Endothelial cell of umbilical vein (primary cell): ENCODE data around the gene SULF2. TPM values are rescaled to one million over a fixed set of nuclear protein-coding genes. Genes with fewer than 3 reads are reported as not detected.

Experiments
- BruUV-seq: library from RNA; stranded (reverse); fragments of 400-500 nt; replicated peaks from 2 replicates; lab custom pipeline; 2021; lab: Mats Ljungman, UMichigan
- CTCF ChIA-PET: fragments of 300-600, 350-600 bp; sonication (Branson Sonifier 250); formaldehyde crosslinking; loops from one replicate; lab custom pipeline; 2021; ENCODE audit warnings: antibody characterized with exemption, inconsistent platforms; lab: Charles Lee
- POLR2A ChIA-PET: fragments of 300-600, 350-600 bp; sonication (Branson Sonifier 250); formaldehyde crosslinking; loops from one replicate; lab custom pipeline; 2021; ENCODE audit warnings: antibody characterized with exemption, inconsistent platforms; lab: Charles Lee
- DNase-seq: peaks from one replicate; pipeline ENCODE4 v3.0.0-alpha.2; 2011; ENCODE audit warnings: low read depth, low spot score
- FAIRE-seq: peaks from 2 replicates; lab custom pipeline; 2011; peaks lifted over from hg19 to GRCh38; lab: Jason Lieb, UNC
- H2AFZ ChIP-seq: 2 replicates; pipeline ENCODE4 v1.6.0; 2012; ENCODE audit warnings: low read depth, low read length, control low read depth, inconsistent platforms
- H3K27ac ChIP-seq: 2 replicates; pipeline ENCODE4 v1.5.1; 2011; ENCODE audit warnings: low read depth, mild to moderate bottlenecking, control low read depth, low read length, moderate library complexity; ENCODE audit not compliant: insufficient read depth
- H3K27me3 ChIP-seq, 2 experiments: 2 replicates each; pipeline versions ENCODE4 v1.6.0 to v1.6.1; 2011; ENCODE audit warnings: low read length in 2 of 2, mixed read lengths in 1 of 2; ENCODE audit not compliant: control insufficient read depth in 2 of 2, insufficient read depth in 2 of 2
- H3K36me3 ChIP-seq, 2 experiments: 2 replicates in 1 of 2; 3 replicates in 1 of 2; pipeline ENCODE4 v1.5.1; 2011; ENCODE audit warnings: low read length in 2 of 2, mild to moderate bottlenecking in 1 of 2, moderate library complexity in 1 of 2; ENCODE audit not compliant: control insufficient read depth in 2 of 2, insufficient read depth in 2 of 2; ENCODE audit errors: extremely low read depth in 1 of 2
- H3K4me1 ChIP-seq: 3 replicates; pipeline ENCODE4 v1.5.1; 2011; ENCODE audit warnings: mild to moderate bottlenecking, low read length; ENCODE audit not compliant: control insufficient read depth, insufficient read depth; ENCODE audit errors: extremely low read depth
- H3K4me2 ChIP-seq: 2 replicates; pipeline ENCODE4 v1.6.1; 2011; ENCODE audit warnings: low read length, control low read depth, mixed read lengths; ENCODE audit not compliant: insufficient read depth
- H3K4me3 ChIP-seq, 3 experiments: fragments of 200-600 bp in 1 of 3; sonication (generic), shearing (Covaris generic) in 1 of 3; replicated peaks in 1 of 3; 2 replicates each; pipeline ENCODE4 v1.5.1; 2011 to 2016; ENCODE audit warnings: control low read depth in 3 of 3, low read length in 3 of 3, mild to moderate bottlenecking in 2 of 3, inconsistent platforms in 1 of 3, low read depth in 1 of 3, moderate library complexity in 1 of 3; ENCODE audit not compliant: insufficient read depth in 1 of 3
- H3K79me2 ChIP-seq: 2 replicates; pipeline ENCODE4 v1.6.0; 2012; ENCODE audit warnings: low read length, inconsistent platforms; ENCODE audit not compliant: control insufficient read depth, insufficient read depth
- H3K9ac ChIP-seq: replicated peaks from 2 replicates; pipeline ENCODE3; 2011; ENCODE audit warnings: low read length, control low read depth; ENCODE audit not compliant: insufficient read depth; ENCODE audit errors: extremely low read depth
- H3K9me1 ChIP-seq: replicated peaks from 3 replicates; pipeline ENCODE4 v1.6.0; 2011; ENCODE audit warnings: mild to moderate bottlenecking, low read length; ENCODE audit not compliant: control insufficient read depth, insufficient read depth; ENCODE audit errors: extremely low read depth
- H3K9me3 ChIP-seq: replicated peaks from 2 replicates; pipeline ENCODE4 v1.5.1; 2012; ENCODE audit warnings: low read length, inconsistent platforms; ENCODE audit not compliant: control insufficient read depth, insufficient read depth
- H4K20me1 ChIP-seq: replicated peaks from 2 replicates; pipeline ENCODE3; 2011; ENCODE audit warnings: mild to moderate bottlenecking, low read length; ENCODE audit not compliant: control insufficient read depth, insufficient read depth; ENCODE audit errors: extremely low read depth
- CTCF ChIP-seq, 2 donors: IDR thresholded peaks; 1 replicate in 1 of 2; 2 replicates in 1 of 2; pipeline ENCODE4 v1.5.1; 2011; ENCODE audit warnings: low read length in 2 of 2, mild to moderate bottlenecking in 2 of 2, moderate library complexity in 2 of 2, control low read depth in 1 of 2, inconsistent platforms in 1 of 2, low read depth in 1 of 2; ENCODE audit not compliant: insufficient read depth in 1 of 2; ENCODE audit errors: extremely low read depth in 1 of 2
- MAX ChIP-seq: IDR thresholded peaks from 2 replicates; pipeline ENCODE4 v1.6.1; 2011; ENCODE audit not compliant: insufficient read depth, insufficient read length
- POLR2A ChIP-seq: IDR thresholded peaks from 2 replicates; pipeline ENCODE4 v1.6.1; 2012; ENCODE audit warnings: low read depth, mild to moderate bottlenecking, control low read depth, low read length
- POLR2AphosphoS5 ChIP-seq: IDR thresholded peaks from 2 replicates; pipeline ENCODE4 v1.6.1; 2012; ENCODE audit warnings: low read depth, mild to moderate bottlenecking, control low read depth, low read length, moderate library complexity; ENCODE audit not compliant: insufficient read depth
- dilution Hi-C: fragments of 300-500 bp; cut with MboI; formaldehyde crosslinking; loops from one replicate; pipeline ENCODE4 v1.15.0; 2019; ENCODE audit warnings: low sequenced_read_pairs; ENCODE audit not compliant: extremely low pct_ligation_motif_present
- intact Hi-C: fragments of 100-400 bp; cut with micrococcal nuclease; formaldehyde crosslinking; loops from one replicate; pipeline ENCODE4 v1.10.0; 2022
- polyA plus RNA-seq, 4 experiments: library from polyadenylated mRNA; depleted of rRNA in 3 of 4; stranded (reverse) in 3 of 4; unstranded in 1 of 4; fragments of >200 nt; gene quantifications; 2 replicates each; pipeline versions ENCODE4 v1.2.1 to v1.2.3, GENCODE V29; 2011 to 2012; ENCODE audit warnings: missing spikeins in 1 of 4
- total RNA-seq: library from RNA; stranded (reverse); gene quantifications from 2 replicates; pipeline ENCODE4 v1.2.3, GENCODE V29; 2021

The SULF2 gene
- total and polyA plus RNA-seq, 2 donors (not counting 3 experiments of a cell fraction or from before 2014, with no cell fraction given): 58.5 to 160 TPM

GRCh38 chr20:47663354-47664067, 121.8 kb downstream of the SULF2 start:
- DNase-seq: peak; percentile 79
- TF ChIP-seq CTCF (IDR thresholded peaks at IDR 0.05; ENCODE audit: extremely low read depth in 1 of 2, insufficient read depth in 1 of 2, low read depth in 1 of 2, low read length in 2 of 2) (peak; percentile 94 to 96), MAX (no peak), POLR2A (no peak), POLR2AphosphoS5 (peak; percentile 25)
- peaks cover 0 to 3% of the 10 kb centered on the region in 2 experiments for H3K36me3 ChIP-seq
- no peaks in the 10 kb centered on the region for H3K9me3 ChIP-seq
- H3K27ac ChIP-seq: no peak overlapping the region
- no peaks in the 10 kb centered on the region for H4K20me1 ChIP-seq
- H3K4me3 ChIP-seq: no peak overlapping the region
- H3K4me2 ChIP-seq: no peak overlapping the region
- H3K9me1 ChIP-seq: no peaks in the 10 kb centered on the region
- peaks cover 7% of the 10 kb centered on the region for H3K4me1 ChIP-seq
- H3K79me2 ChIP-seq: no peaks in the 10 kb centered on the region
- CTCF ChIA-PET: interaction anchor here (0.7 to 9.7 kb wide), 15 partner anchors 11 to 960 kb away, joined by 3 to 158 read pairs (median 4); no protein-coding TSS in a partner anchor
- no peak overlapping the region for H2AFZ ChIP-seq
- dilution Hi-C loops (no loop called here), intact Hi-C loops (loop anchor here (1.0 to 2.0 kb wide), 3 partner anchors 467 to 958 kb away; no protein-coding TSS in a partner anchor)
- no peaks in the 10 kb centered on the region for H3K27me3 ChIP-seq
- FAIRE-seq: peak; percentile 87
- no TSS peak for BruUV-seq
- no peak overlapping the region for H3K9ac ChIP-seq
- POLR2A ChIA-PET: no interaction called here
